SK-N-SH treated with all-trans-retinoic acid at 6 μM for 48 hours (cell line): Measurements from ENCODE around the gene MGAT3.

Experiments used
- ATAC-seq: fragments of 200-7000 bp; cut with Tn5 transposase; 3 replicates; pipeline ENCODE4 v1.9.1; 2020; ENCODE audit warnings: mild to moderate bottlenecking, moderate library complexity
- ARNTL ChIP-seq: fragments of 450-650 bp; formaldehyde crosslinking; IDR thresholded peaks from 2 replicates; pipeline ENCODE4 v1.5.0; 2020; ENCODE audit warnings: low read depth, mild to moderate bottlenecking, moderate library complexity, borderline replicate concordance
- BACH2 ChIP-seq: fragments of 250-450 bp; sonication (Bioruptor Pico); IDR thresholded peaks from 2 replicates; pipeline ENCODE4 v1.9.0; 2021; ENCODE audit warnings: mild to moderate bottlenecking, borderline replicate concordance
- CREB5 ChIP-seq: fragments of 250-450 bp; sonication (Bioruptor Pico); IDR thresholded peaks from 2 replicates; pipeline ENCODE4 v1.5.1; 2020; ENCODE audit warnings: low read depth, mild to moderate bottlenecking, moderate library complexity
- CSRNP3 ChIP-seq: fragments of 250-450 bp; sonication (Bioruptor Pico); IDR thresholded peaks from 2 replicates; pipeline ENCODE4 v1.5.1; 2021; ENCODE audit warnings: mild to moderate bottlenecking, moderate library complexity
- ESRRG ChIP-seq: fragments of 250-450 bp; sonication (Bioruptor Pico); IDR thresholded peaks from 2 replicates; pipeline ENCODE4 v1.6.1; 2021; ENCODE audit warnings: mild to moderate bottlenecking
- GLIS3 ChIP-seq: fragments of 250-450 bp; sonication (Bioruptor Pico); IDR thresholded peaks from 2 replicates; pipeline ENCODE4 v1.5.0; 2020; ENCODE audit warnings: mild to moderate bottlenecking, moderate library complexity
- ISL1 ChIP-seq: fragments of 250-450 bp; sonication (Bioruptor Pico); IDR thresholded peaks from 2 replicates; pipeline ENCODE4 v2.1.2; 2022; ENCODE audit warnings: mild to moderate bottlenecking, moderate library complexity
- OSR1 ChIP-seq: fragments of 250-450 bp; sonication (Bioruptor Pico); IDR thresholded peaks from 2 replicates; pipeline ENCODE4 v1.8.0; 2022; ENCODE audit warnings: moderate library complexity, mild to moderate bottlenecking, inconsistent platforms
- POU6F1 ChIP-seq: fragments of 250-450 bp; sonication (Bioruptor Pico); IDR thresholded peaks from 2 replicates; pipeline ENCODE4 v1.8.0; 2021; ENCODE audit warnings: low read depth, mild to moderate bottlenecking, moderate library complexity, borderline replicate concordance
- PPARA ChIP-seq: fragments of 250-450 bp; sonication (Bioruptor Pico); IDR thresholded peaks from 2 replicates; pipeline ENCODE4 v1.5.0; 2020; ENCODE audit warnings: mild to moderate bottlenecking, borderline replicate concordance
- SNAI2 ChIP-seq: fragments of 250-450 bp; sonication (Bioruptor Pico); IDR thresholded peaks from 2 replicates; pipeline ENCODE4 v1.5.0; 2020; ENCODE audit warnings: mild to moderate bottlenecking, moderate library complexity
- TCF4 ChIP-seq: fragments of 250-450 bp; sonication (Bioruptor Pico); IDR thresholded peaks from 2 replicates; pipeline ENCODE4 v1.8.0; 2021; ENCODE audit warnings: mild to moderate bottlenecking, moderate library complexity, borderline replicate concordance
- TOX ChIP-seq: fragments of 250-450 bp; sonication (Bioruptor Pico); IDR thresholded peaks from 2 replicates; pipeline ENCODE4 v1.8.0; 2021; ENCODE audit warnings: mild to moderate bottlenecking, moderate library complexity, borderline replicate concordance
- TSHZ2 ChIP-seq: fragments of 250-450 bp; sonication (Bioruptor Pico); IDR thresholded peaks from 2 replicates; pipeline ENCODE4 v1.5.0; 2020; ENCODE audit warnings: mild to moderate bottlenecking, moderate library complexity
- ZC3H10 ChIP-seq: fragments of 250-450 bp; sonication (Bioruptor Pico); IDR thresholded peaks from 2 replicates; pipeline ENCODE4 v1.5.1; 2021; ENCODE audit warnings: mild to moderate bottlenecking, moderate library complexity
- ZFP3 ChIP-seq: fragments of 250-450 bp; sonication (Bioruptor Pico); IDR thresholded peaks from 2 replicates; pipeline ENCODE4 v1.5.0; 2020; ENCODE audit warnings: mild to moderate bottlenecking, moderate library complexity
- ZFP30 ChIP-seq: fragments of 450-650 bp; formaldehyde crosslinking; IDR thresholded peaks from 2 replicates; pipeline ENCODE4 v1.5.0; 2022; ENCODE audit warnings: mild to moderate bottlenecking, moderate library complexity
- ZNF565 ChIP-seq: fragments of 450-650 bp; formaldehyde crosslinking; conservative IDR thresholded peaks from 2 replicates; pipeline ENCODE4 v1.5.0; 2020; ENCODE audit warnings: low read depth, mild to moderate bottlenecking, moderate library complexity
- ZNF70 ChIP-seq: fragments of 450-650 bp; formaldehyde crosslinking; IDR thresholded peaks from 2 replicates; pipeline ENCODE4 v1.5.0; 2020; ENCODE audit warnings: mild to moderate bottlenecking, moderate library complexity
- ZNF8 ChIP-seq: fragments of 450-650 bp; formaldehyde crosslinking; IDR thresholded peaks from 2 replicates; pipeline ENCODE4 v1.5.0; 2020; ENCODE audit warnings: mild to moderate bottlenecking, moderate library complexity
- TF ChIP-seq, protein P1 (sequence below): fragments of 250-450 bp; sonication (Bioruptor Pico); IDR thresholded peaks from 2 replicates; pipeline ENCODE4 v1.8.0; 2020; ENCODE audit warnings: mild to moderate bottlenecking, moderate library complexity, borderline replicate concordance

The MGAT3 gene

DNA sequence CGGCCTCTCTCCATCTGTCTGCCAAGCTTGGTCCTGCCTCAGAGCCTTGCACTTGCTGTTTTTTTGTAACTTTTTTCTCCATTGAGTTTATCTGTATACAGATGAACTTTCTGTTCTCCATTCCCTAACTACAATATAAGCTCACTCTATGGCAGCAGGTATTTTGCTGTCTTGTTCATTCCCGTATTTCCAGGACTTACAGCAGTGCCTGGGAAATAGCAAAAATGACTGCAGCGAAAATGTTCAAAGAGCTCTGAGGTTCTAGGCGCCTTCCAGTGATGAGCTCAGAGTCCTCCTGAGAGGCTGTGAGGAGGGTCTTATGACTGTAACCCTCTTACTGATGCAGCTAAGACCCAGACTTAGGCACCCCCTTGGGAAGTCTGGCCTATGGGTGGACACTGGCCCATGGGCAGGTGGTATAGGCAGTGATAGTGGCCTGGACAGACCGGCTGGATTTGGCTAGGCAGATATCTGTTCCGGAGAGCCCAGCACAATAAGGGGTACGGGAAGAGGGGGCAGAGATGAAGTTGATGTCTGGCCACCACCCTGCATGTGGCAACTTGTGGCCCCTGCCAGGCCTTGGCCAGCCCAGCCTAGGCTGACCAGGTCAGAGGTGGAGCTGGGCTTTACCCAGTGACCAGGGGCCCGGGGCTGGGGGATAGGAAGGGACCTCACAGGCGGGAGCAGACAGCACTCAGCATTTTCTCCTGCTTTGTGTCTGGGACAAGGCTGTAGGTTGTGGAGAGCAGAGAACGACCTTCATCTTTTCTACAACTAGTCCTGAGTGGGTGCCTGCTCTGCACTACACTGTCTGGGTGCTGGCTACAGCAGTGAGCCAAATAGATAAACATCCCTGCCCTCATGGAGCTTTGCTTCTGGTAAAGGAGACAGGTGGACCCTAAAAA lies 68.2 kb downstream of the MGAT3 start:
- peak; percentile 1; the same call in 2 of the 3 replicates for ATAC-seq
- TF ChIP-seq CREB5 (CRISPR knock-in tag) (no peak), ZFP30 (CRISPR knock-in tag) (no peak), ZNF565 (CRISPR knock-in tag) (no peak), TOX (CRISPR knock-in tag) (no peak), SNAI2 (CRISPR knock-in tag) (no peak), GLIS3 (CRISPR knock-in tag) (no peak), BACH2 (no peak), ISL1 (CRISPR knock-in tag) (no peak), CSRNP3 (CRISPR knock-in tag) (no peak), POU6F1 (CRISPR knock-in tag) (no peak), TCF4 (CRISPR knock-in tag) (no peak), ARNTL (CRISPR knock-in tag) (no peak), TSHZ2 (CRISPR knock-in tag) (no peak), ESRRG (CRISPR knock-in tag) (no peak), ZFP3 (CRISPR knock-in tag) (no peak), ZNF8 (CRISPR knock-in tag) (no peak), OSR1 (CRISPR knock-in tag) (no peak), PPARA (CRISPR knock-in tag) (no peak), ZC3H10 (no peak)
- TF ChIP-seq, protein P1, sequence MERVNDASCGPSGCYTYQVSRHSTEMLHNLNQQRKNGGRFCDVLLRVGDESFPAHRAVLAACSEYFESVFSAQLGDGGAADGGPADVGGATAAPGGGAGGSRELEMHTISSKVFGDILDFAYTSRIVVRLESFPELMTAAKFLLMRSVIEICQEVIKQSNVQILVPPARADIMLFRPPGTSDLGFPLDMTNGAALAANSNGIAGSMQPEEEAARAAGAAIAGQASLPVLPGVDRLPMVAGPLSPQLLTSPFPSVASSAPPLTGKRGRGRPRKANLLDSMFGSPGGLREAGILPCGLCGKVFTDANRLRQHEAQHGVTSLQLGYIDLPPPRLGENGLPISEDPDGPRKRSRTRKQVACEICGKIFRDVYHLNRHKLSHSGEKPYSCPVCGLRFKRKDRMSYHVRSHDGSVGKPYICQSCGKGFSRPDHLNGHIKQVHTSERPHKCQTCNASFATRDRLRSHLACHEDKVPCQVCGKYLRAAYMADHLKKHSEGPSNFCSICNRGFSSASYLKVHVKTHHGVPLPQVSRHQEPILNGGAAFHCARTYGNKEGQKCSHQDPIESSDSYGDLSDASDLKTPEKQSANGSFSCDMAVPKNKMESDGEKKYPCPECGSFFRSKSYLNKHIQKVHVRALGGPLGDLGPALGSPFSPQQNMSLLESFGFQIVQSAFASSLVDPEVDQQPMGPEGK: no peak

DNA sequence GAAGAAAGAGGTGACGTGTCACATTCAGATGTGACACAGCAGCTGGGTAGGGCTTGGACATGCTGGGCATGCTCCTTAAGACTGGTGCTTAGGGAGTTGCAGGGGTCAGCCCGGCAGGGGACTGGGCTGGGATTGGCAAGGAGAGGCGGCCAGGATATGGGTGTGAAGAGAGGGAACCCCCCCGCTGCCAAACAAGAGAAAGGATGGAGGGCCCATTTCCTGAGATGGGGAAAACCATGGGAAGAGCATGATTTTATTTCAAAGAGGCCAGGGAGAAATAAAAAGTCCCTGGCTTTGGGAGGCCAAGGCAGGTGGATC lies 68.8 kb downstream of the MGAT3 start:
- no peak for ATAC-seq
- no peak for TF ChIP-seq CREB5 (CRISPR knock-in tag)
- no peak for TF ChIP-seq CSRNP3 (CRISPR knock-in tag)
- TF ChIP-seq ZNF8 (CRISPR knock-in tag): no peak
- no peak for TF ChIP-seq TSHZ2 (CRISPR knock-in tag)
- no peak for TF ChIP-seq TOX (CRISPR knock-in tag)
- TF ChIP-seq, protein P1: no peak
- TF ChIP-seq ARNTL (CRISPR knock-in tag): no peak
- no peak for TF ChIP-seq ZNF70 (CRISPR knock-in tag)
- TF ChIP-seq PPARA (CRISPR knock-in tag): no peak
